ENCODE data around the gene AP1S1. TPM values are rescaled to one million over a fixed set of nuclear protein-coding genes. Genes with fewer than 3 reads are reported as not detected.

Gene AP1S1
- total RNA-seq, 2 experiments from 2014 or later = 3.0 to 3.9 TPM

GRCh38 chr7:101186844-101187428, 32.7 kb downstream of the AP1S1 start:
- no peaks in the 10 kb centered on the region for H3K9me3 ChIP-seq (ENCODE audit: control insufficient read depth in 1 of 2, insufficient read depth in 1 of 2, low read length in 2 of 2)
- H3K36me3 ChIP-seq (ENCODE audit: insufficient read depth, low read length) = no peaks in the 10 kb centered on the region
- ChIA-PET CTCF (interaction anchor here (0.5 to 1.6 kb wide), 2 partner anchors 13 to 43 kb away, joined by 4 read pairs; no protein-coding TSS in a partner anchor), POLR2A (no interaction called here)
- Mint-ChIP-seq H3K9me3 (no peaks in the 10 kb centered on the region), H3K27me3 (peaks cover 35% of the 10 kb centered on the region), H3K4me1 (ENCODE audit: low read depth) (no peaks in the 10 kb centered on the region), H3K27ac (no peak overlapping the region), H3K4me3 (no peak overlapping the region), H3K36me3 (ENCODE audit: low read depth) (no peaks in the 10 kb centered on the region)
- no peak for TF ChIP-seq CTCF (IDR thresholded peaks at IDR 0.05)
- H3K27me3 ChIP-seq (ENCODE audit: control insufficient read depth in 1 of 2, insufficient read depth in 2 of 2, low read length in 2 of 2) = peaks cover 8 to 14% of the 10 kb centered on the region in 2 experiments
- peaks cover 4% of the 10 kb centered on the region for H3K4me1 ChIP-seq (ENCODE audit: insufficient read depth, low read length)
- DNase-seq (no peak), ATAC-seq (ENCODE audit: poor library complexity) (no peak)
- H3K4me3 ChIP-seq (ENCODE audit: low read length) = no peak overlapping the region
- intact Hi-C loops (cut with DNase I, micrococcal nuclease) = no loop called here
- no peak overlapping the region for H3K27ac ChIP-seq (ENCODE audit: low read depth in 1 of 2, low read length in 2 of 2)

- H3K4me1 ChIP-seq (ENCODE audit: insufficient read depth, low read length) = peaks cover 6% of the 10 kb centered on the region
- no peak for TF ChIP-seq CTCF (IDR thresholded peaks at IDR 0.05)
- H3K27ac ChIP-seq (ENCODE audit: low read depth in 1 of 2, low read length in 2 of 2) = no peak overlapping the region
- no peaks in the 10 kb centered on the region for H3K4me1 Mint-ChIP-seq (ENCODE audit: low read depth)
- H3K9me3 Mint-ChIP-seq = no peaks in the 10 kb centered on the region
- ChIA-PET POLR2A (no interaction called here), CTCF (no interaction called here)
- no peak overlapping the region for H3K4me3 Mint-ChIP-seq
- H3K27ac Mint-ChIP-seq = no peak overlapping the region
- no peaks in the 10 kb centered on the region for H3K9me3 ChIP-seq (ENCODE audit: control insufficient read depth in 1 of 2, insufficient read depth in 1 of 2, low read length in 2 of 2)
- intact Hi-C loops (cut with DNase I, micrococcal nuclease) = no loop called here
- H3K4me3 ChIP-seq (ENCODE audit: low read length) = no peak overlapping the region
- H3K27me3 ChIP-seq (ENCODE audit: control insufficient read depth in 1 of 2, insufficient read depth in 2 of 2, low read length in 2 of 2) = peaks cover 0 to 4% of the 10 kb centered on the region in 2 experiments
- DNase-seq (no peak), ATAC-seq (ENCODE audit: poor library complexity) (no peak)
- H3K27me3 Mint-ChIP-seq = peaks cover 29% of the 10 kb centered on the region
- H3K36me3 Mint-ChIP-seq (ENCODE audit: low read depth) = no peaks in the 10 kb centered on the region
- H3K36me3 ChIP-seq (ENCODE audit: insufficient read depth, low read length) = no peaks in the 10 kb centered on the region
These were observed 34.8 kb downstream of the AP1S1 start for GRCh38 chr7:101189109-101189508.

- TF ChIP-seq CTCF (IDR thresholded peaks at IDR 0.05) = no peak
- no peaks in the 10 kb centered on the region for H3K36me3 Mint-ChIP-seq (ENCODE audit: low read depth)
These were observed 41.6 kb downstream of the AP1S1 start for GRCh38 chr7:101195884-101196283.

More at GRCh38 chr7:101195884-101196283, 41.6 kb downstream of the AP1S1 start:
- ATAC-seq (ENCODE audit: poor library complexity) (no peak), DNase-seq (no peak)
- peaks cover 3% of the 10 kb centered on the region for H3K4me1 Mint-ChIP-seq (ENCODE audit: low read depth)
- peaks cover 10% of the 10 kb centered on the region for H3K4me1 ChIP-seq (ENCODE audit: insufficient read depth, low read length)
- no peak overlapping the region for H3K27ac Mint-ChIP-seq
- H3K27me3 ChIP-seq (ENCODE audit: control insufficient read depth in 1 of 2, insufficient read depth in 2 of 2, low read length in 2 of 2) = peaks cover 7 to 10% of the 10 kb centered on the region in 2 experiments
- H3K36me3 ChIP-seq (ENCODE audit: insufficient read depth, low read length) = no peaks in the 10 kb centered on the region
- H3K4me3 ChIP-seq (ENCODE audit: low read length) = no peak overlapping the region
- POLR2A ChIA-PET = no interaction called here
- H3K27ac ChIP-seq (ENCODE audit: low read depth in 1 of 2, low read length in 2 of 2) = no peak overlapping the region
- no peaks in the 10 kb centered on the region for H3K9me3 ChIP-seq (ENCODE audit: control insufficient read depth in 1 of 2, insufficient read depth in 1 of 2, low read length in 2 of 2)
- CTCF ChIA-PET = no interaction called here
- intact Hi-C loops (cut with DNase I, micrococcal nuclease) = no loop called here
- H3K27me3 Mint-ChIP-seq = peaks cover 29% of the 10 kb centered on the region
- no peak overlapping the region for H3K4me3 Mint-ChIP-seq
- no peaks in the 10 kb centered on the region for H3K9me3 Mint-ChIP-seq

All from CD4-positive, alpha-beta T cell (primary cell).